ENCODE results near the gene SMAD2. TPM values are rescaled to one million over a fixed set of nuclear protein-coding genes. Genes with fewer than 3 reads are reported as not detected.

SMAD2 gene
- total RNA-seq, 1 experiment from 2014 or later = 121 TPM

DNA sequence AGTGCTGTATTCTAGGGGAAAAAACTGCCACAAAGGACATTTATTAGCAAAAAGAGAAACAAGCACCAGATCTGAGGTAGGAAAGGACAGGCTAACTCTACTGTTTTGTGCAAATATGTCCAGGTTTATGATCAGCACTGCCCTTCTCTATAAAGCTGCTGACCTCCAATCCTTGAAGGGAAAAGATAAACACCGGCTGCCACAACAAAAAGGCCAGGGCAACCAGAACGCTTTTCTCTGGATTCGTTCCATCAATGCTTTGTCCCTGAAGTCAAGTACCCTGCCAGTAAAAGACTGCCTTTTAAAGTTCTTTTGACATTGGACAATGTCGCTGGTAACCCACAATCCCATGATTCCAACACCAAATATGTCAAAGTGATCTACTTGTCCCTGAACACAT lies 21.0 kb downstream of the SMAD2 start:
- no peaks in the 10 kb centered on the region for H3K27me3 Mint-ChIP-seq (ENCODE audit: low read depth)
- TF ChIP-seq, protein P1, sequence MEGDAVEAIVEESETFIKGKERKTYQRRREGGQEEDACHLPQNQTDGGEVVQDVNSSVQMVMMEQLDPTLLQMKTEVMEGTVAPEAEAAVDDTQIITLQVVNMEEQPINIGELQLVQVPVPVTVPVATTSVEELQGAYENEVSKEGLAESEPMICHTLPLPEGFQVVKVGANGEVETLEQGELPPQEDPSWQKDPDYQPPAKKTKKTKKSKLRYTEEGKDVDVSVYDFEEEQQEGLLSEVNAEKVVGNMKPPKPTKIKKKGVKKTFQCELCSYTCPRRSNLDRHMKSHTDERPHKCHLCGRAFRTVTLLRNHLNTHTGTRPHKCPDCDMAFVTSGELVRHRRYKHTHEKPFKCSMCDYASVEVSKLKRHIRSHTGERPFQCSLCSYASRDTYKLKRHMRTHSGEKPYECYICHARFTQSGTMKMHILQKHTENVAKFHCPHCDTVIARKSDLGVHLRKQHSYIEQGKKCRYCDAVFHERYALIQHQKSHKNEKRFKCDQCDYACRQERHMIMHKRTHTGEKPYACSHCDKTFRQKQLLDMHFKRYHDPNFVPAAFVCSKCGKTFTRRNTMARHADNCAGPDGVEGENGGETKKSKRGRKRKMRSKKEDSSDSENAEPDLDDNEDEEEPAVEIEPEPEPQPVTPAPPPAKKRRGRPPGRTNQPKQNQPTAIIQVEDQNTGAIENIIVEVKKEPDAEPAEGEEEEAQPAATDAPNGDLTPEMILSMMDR (conservative IDR thresholded peaks at IDR 0.05) = no peak
- Histone ChIP-seq H2BK5ac (ENCODE audit: insufficient read length, low read length) (no peak overlapping the region), H3K4me2 (ENCODE audit: insufficient read depth, insufficient read length, low read length) (no peak overlapping the region), H2BK12ac (ENCODE audit: insufficient read length, low read depth, low read length) (no peak overlapping the region), H3K79me2 (ENCODE audit: insufficient read depth, low read length) (peaks cover 67% of the 10 kb centered on the region; the same call in 1 of the 2 replicates), H3K27me3 (ENCODE audit: insufficient read depth, low read length) (no peaks in the 10 kb centered on the region), H3K23me2 (ENCODE audit: insufficient read length, low read depth, low read length, poor library complexity, severe bottlenecking) (no peaks in the 10 kb centered on the region), H3K14ac (ENCODE audit: insufficient read depth, low read length) (no peak overlapping the region), H4K8ac (replicated peaks; ENCODE audit: insufficient read length, low read depth, low read length) (no peak overlapping the region), H2BK20ac (ENCODE audit: low read depth, low read length, poor library complexity, severe bottlenecking) (no peak overlapping the region), H3K18ac (ENCODE audit: insufficient read length, low read depth, low read length) (no peak overlapping the region), H3K4ac (ENCODE audit: low read depth, low read length) (no peak overlapping the region), H3K9ac (ENCODE audit: extremely low read depth, insufficient read length, low read length) (no peak overlapping the region), H2BK120ac (ENCODE audit: low read depth, low read length, poor library complexity, severe bottlenecking) (no peak overlapping the region), H3K56ac (ENCODE audit: insufficient read length, low read depth, low read length) (no peak overlapping the region), H4K5ac (ENCODE audit: insufficient read length, low read depth, low read length) (no peak overlapping the region), H3K27ac (ENCODE audit: insufficient read length, low read depth, low read length) (no peak overlapping the region), H3K23ac (ENCODE audit: insufficient read length, low read depth, low read length) (no peak overlapping the region), H4K20me1 (ENCODE audit: control insufficient read depth, insufficient read depth, insufficient read length) (no peaks in the 10 kb centered on the region), H2AFZ (ENCODE audit: low read length) (no peak overlapping the region), H3K4me1 (ENCODE audit: insufficient read depth, low read length) (no peaks in the 10 kb centered on the region; the same call in 1 of the 2 replicates), H3K79me1 (ENCODE audit: insufficient read depth, low read depth, low read length, poor library complexity, severe bottlenecking) (no peaks in the 10 kb centered on the region), H2AK5ac (ENCODE audit: insufficient read length, low read length) (no peak overlapping the region), H4K91ac (ENCODE audit: insufficient read length, low read depth, low read length) (no peak overlapping the region), H3T11ph (ENCODE audit: low read length) (no peak overlapping the region), H2BK15ac (ENCODE audit: low read depth, low read length) (no peak overlapping the region), H3K9me3 (ENCODE audit: control insufficient read depth, low read depth, low read length) (no peaks in the 10 kb centered on the region)
- no peak overlapping the region for H3K4me3 Mint-ChIP-seq
- WGBS (ENCODE audit: extremely low coverage, insufficient read length, low lambda C conversion rate) = no CpG with 5 or more reads among the region's 4 CpGs
- peaks cover 13% of the 10 kb centered on the region in 2 experiments for H3K9me3 Mint-ChIP-seq
- peaks cover 47 to 49% of the 10 kb centered on the region in 2 experiments for H3K4me1 Mint-ChIP-seq
- peak overlapping the region in 2 of 3 experiments; percentile 19 to 31; a peak in 3 of 7 replicates for H3K27ac Mint-ChIP-seq
- no peak for DNase-seq
- peaks cover 22 to 43% (median 26%) of the 10 kb centered on the region in 3 experiments for H3K36me3 Mint-ChIP-seq (ENCODE audit: insufficient read depth in 1 of 3, low read depth in 3 of 3)

Data from H9 (cell line).